Hepatocyte (in vitro differentiated cells): ENCODE measurements around the gene CUZD1. TPM values are rescaled to one million over a fixed set of nuclear protein-coding genes. Genes with fewer than 3 reads are reported as not detected.

ENCODE experiments used
- DNase-seq: peaks from one replicate; pipeline ENCODE4 v3.0.0-alpha.2; 2016; ENCODE audit warnings: low spot score
- H2AFZ ChIP-seq: fragments of 200-600 bp; sonication (generic); 2 replicates; pipeline ENCODE4 v1.6.0; 2016; ENCODE audit warnings: antibody characterized with exemption, mild to moderate bottlenecking
- H3K27ac ChIP-seq: fragments of 200-600 bp; sonication (generic); 2 replicates; pipeline ENCODE4 v1.5.1; 2016; ENCODE audit warnings: mild to moderate bottlenecking
- H3K27me3 ChIP-seq: fragments of 200-600 bp; sonication (generic); 2 replicates; pipeline ENCODE4 v1.6.1; 2016
- H3K36me3 ChIP-seq: fragments of 200-600 bp; sonication (generic); replicated peaks from 2 replicates; pipeline ENCODE4 v1.5.1; 2016; ENCODE audit warnings: low read depth; ENCODE audit not compliant: insufficient read depth
- H3K4me1 ChIP-seq: fragments of 200-600 bp; sonication (generic); 2 replicates; pipeline ENCODE4 v1.5.1; 2016; ENCODE audit warnings: mild to moderate bottlenecking, moderate library complexity; ENCODE audit not compliant: insufficient read depth
- H3K4me2 ChIP-seq: fragments of 200-600 bp; sonication (generic); 2 replicates; pipeline ENCODE4 v1.6.0; 2016
- H3K4me3 ChIP-seq: fragments of 200-600 bp; sonication (generic); 2 replicates; pipeline ENCODE4 v1.5.1; 2016; ENCODE audit warnings: mild to moderate bottlenecking
- H3K79me2 ChIP-seq: fragments of 200-600 bp; sonication (generic); 2 replicates; pipeline ENCODE4 v1.6.0; 2017; ENCODE audit warnings: mild to moderate bottlenecking
- H3K9me2 ChIP-seq: fragments of 200-600 bp; sonication (generic); replicated peaks from 2 replicates; pipeline ENCODE4 v1.6.0; 2017; ENCODE audit warnings: mild to moderate bottlenecking; ENCODE audit not compliant: insufficient read depth
- H3K9me3 ChIP-seq: fragments of 200-600 bp; sonication (generic); 2 replicates; pipeline ENCODE4 v1.5.1; 2016; ENCODE audit warnings: low read depth, mild to moderate bottlenecking
- H4K20me1 ChIP-seq: fragments of 200-600 bp; sonication (generic); 2 replicates; pipeline ENCODE4 v1.6.0; 2016; ENCODE audit warnings: mild to moderate bottlenecking; ENCODE audit not compliant: insufficient read depth, poor library complexity, severe bottlenecking
- CTCF ChIP-seq: fragments of 200-600 bp; sonication (generic); IDR thresholded peaks from 2 replicates; pipeline ENCODE4 v1.5.1; 2016; ENCODE audit warnings: antibody characterized with exemption, mild to moderate bottlenecking; ENCODE audit not compliant: poor library complexity
- EZH2 ChIP-seq: fragments of 200-600 bp; sonication (generic); IDR thresholded peaks from 2 replicates; pipeline ENCODE4 v1.6.1; 2016; ENCODE audit warnings: antibody characterized with exemption, mild to moderate bottlenecking, borderline replicate concordance
- EZH2phosphoT487 ChIP-seq: fragments of 200-600 bp; sonication (generic); IDR thresholded peaks from one replicate; pipeline ENCODE4 v1.6.1; 2018; ENCODE audit warnings: antibody characterized with exemption, mild to moderate bottlenecking, low read depth, moderate library complexity; ENCODE audit not compliant: unreplicated experiment, severe bottlenecking
- WGBS: methylation state at CpG from one replicate; pipeline ENCODE4 v1.1.6; 2016; ENCODE audit warnings: low lambda C conversion rate; ENCODE audit errors: missing lambda C conversion rate; 5-methylcytosine and 5-hydroxymethylcytosine counted together
- polyA plus RNA-seq: library from polyadenylated mRNA; unstranded; fragments of >200 nt; fragmentation: Nextera tagmentation; extraction: Ambion mirVana; gene quantifications from 2 replicates; pipeline ENCODE4 v1.2.1, GENCODE V29; 2016
- total RNA-seq: library from RNA; depleted of rRNA; stranded (reverse); fragments of >200 nt; gene quantifications from 2 replicates; pipeline ENCODE4 v1.2.3, GENCODE V29; 2014

The CUZD1 gene
- total and polyA plus RNA-seq, 2 experiments from 2014 or later = not detected

DNA sequence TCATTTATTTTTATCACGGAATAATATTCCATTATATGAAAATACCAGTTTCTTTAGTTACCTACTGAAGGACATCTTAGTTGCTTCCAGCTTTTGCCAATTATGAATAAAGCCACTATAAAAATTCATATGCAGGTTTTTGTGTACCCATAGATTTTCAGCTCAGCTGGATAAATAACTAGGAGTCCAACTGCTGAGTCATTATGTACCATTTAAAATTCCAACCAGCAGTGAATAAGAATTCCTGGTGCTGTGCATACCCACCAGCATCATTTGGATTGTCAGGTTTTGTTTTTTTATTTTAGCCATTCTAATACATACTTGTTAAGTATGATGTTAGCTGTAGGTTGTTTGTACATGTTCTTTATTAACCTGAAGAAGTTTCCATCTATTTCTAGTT lies 19.2 kb upstream of the CUZD1 start:
- no peaks in the 10 kb centered on the region for H3K9me3 ChIP-seq
- H3K4me2 ChIP-seq = no peak overlapping the region
- H3K27ac ChIP-seq = no peak overlapping the region
- no peaks in the 10 kb centered on the region for H4K20me1 ChIP-seq
- no peaks in the 10 kb centered on the region for H3K36me3 ChIP-seq
- no peaks in the 10 kb centered on the region for H3K9me2 ChIP-seq
- whole genome bisulfite sequencing = 85% methylated on average over 1 of the region's 1 CpG
- H3K4me3 ChIP-seq = no peak overlapping the region
- H3K27me3 ChIP-seq = no peaks in the 10 kb centered on the region
- no peaks in the 10 kb centered on the region for H3K4me1 ChIP-seq
- no peak for TF ChIP-seq CTCF
- no peak for TF ChIP-seq EZH2phosphoT487
- no peak for TF ChIP-seq EZH2
- H2AFZ ChIP-seq = no peak overlapping the region
- DNase-seq = no peak
- no peaks in the 10 kb centered on the region for H3K79me2 ChIP-seq

GRCh38 chr10:122864194-122864592 lies 18.5 kb upstream of the CUZD1 start:
- Histone ChIP-seq H2AFZ (no peak overlapping the region), H3K79me2 (no peaks in the 10 kb centered on the region), H3K4me2 (no peak overlapping the region), H3K4me1 (no peaks in the 10 kb centered on the region), H3K9me3 (no peaks in the 10 kb centered on the region), H3K9me2 (no peaks in the 10 kb centered on the region), H3K4me3 (no peak overlapping the region), H3K27ac (no peak overlapping the region), H3K36me3 (no peaks in the 10 kb centered on the region), H4K20me1 (no peaks in the 10 kb centered on the region), H3K27me3 (no peaks in the 10 kb centered on the region)
- no peak for DNase-seq
- no peak for TF ChIP-seq EZH2
- TF ChIP-seq CTCF = no peak
- TF ChIP-seq EZH2phosphoT487 = no peak
- WGBS = 94% methylated on average over 2 of the region's 2 CpGs

DNA sequence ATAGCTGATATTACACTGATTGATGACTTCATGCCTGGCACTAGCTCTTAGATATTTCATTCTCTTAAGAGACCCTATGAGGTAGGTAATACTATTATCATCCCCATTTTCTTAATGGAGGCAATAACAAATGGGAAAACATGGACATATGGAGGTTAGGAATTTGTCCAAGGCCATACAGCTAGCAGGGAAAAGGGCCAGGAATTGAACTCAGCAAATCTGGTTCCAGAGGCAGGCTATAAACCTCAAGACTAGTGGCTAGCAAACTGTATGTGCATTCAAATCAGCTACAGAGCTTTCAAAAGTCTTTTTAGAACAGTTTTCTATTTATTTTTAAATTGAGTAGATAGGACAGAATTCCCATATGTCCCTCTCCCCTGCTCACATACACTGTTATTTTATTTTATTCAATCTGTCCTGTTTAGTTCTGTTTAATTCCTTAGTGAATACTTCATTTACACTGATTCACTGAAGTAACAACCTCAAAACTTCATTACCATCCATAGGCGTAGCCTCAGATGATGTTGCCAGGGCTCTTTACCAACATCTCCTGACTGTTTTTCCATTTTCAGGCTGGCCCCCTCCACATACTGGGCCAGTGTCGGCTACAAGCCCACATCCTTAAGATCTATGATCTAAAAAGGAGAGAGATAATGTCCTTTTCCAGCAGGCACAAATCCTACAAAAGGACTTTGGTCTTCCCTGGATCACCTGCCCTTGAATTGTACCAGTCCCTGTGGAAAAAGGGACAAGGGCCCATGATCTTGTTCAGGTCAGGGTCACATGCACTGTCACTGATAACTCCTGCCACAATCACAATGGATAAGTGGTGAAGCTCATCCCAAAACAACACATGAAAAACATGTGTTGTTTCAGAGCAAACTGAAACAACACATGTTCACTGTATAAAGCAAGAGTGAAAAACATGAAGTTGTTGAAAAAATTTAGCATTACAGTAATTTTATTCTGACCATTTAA lies 17.8 kb upstream of the CUZD1 start:
- Histone ChIP-seq H3K27me3 (no peaks in the 10 kb centered on the region), H3K79me2 (no peaks in the 10 kb centered on the region)

More for the DNA sequence above, 17.8 kb upstream of the CUZD1 start:
- Histone ChIP-seq H3K36me3 (no peaks in the 10 kb centered on the region), H3K9me3 (no peaks in the 10 kb centered on the region), H3K4me1 (no peaks in the 10 kb centered on the region), H4K20me1 (no peaks in the 10 kb centered on the region), H3K4me3 (no peak overlapping the region), H3K4me2 (no peak overlapping the region), H3K27ac (no peak overlapping the region), H2AFZ (no peak overlapping the region), H3K9me2 (no peaks in the 10 kb centered on the region)
- TF ChIP-seq EZH2phosphoT487 (no peak), EZH2 (no peak), CTCF (no peak)
- WGBS = 89% methylated on average over 2 of the region's 2 CpGs
- DNase-seq = no peak
